ENCODE data around the gene SPATC1L.
A peak's percentile ranks its signal among the peaks of the same experiment; 100 is the strongest.

GRCh38 chr21:46153247-46154154, 30.8 kb downstream of the SPATC1L start:
- peak; percentile 58 for TF ChIP-seq CTCF (IDR thresholded peaks at IDR 0.05)
- TF ChIP-seq EZH2 (IDR thresholded peaks at IDR 0.05; ENCODE audit: borderline replicate concordance, insufficient read depth, low read depth, low read length, poor library complexity, severe bottlenecking): no peak

Measured in B cell (primary cell).